Neural crest cell (in vitro differentiated cells): ENCODE results near the gene SEMA3A. TPM values are rescaled to one million over a fixed set of nuclear protein-coding genes. Genes with fewer than 3 reads are reported as not detected.
A peak's percentile ranks its signal among the peaks of the same experiment; 100 is the strongest.

Experiments used
- DNase-seq: peaks from one replicate; pipeline ENCODE4 v3.0.0; 2021; ENCODE audit warnings: low read depth, mixed read lengths, low spot score
- H3K27ac Mint-ChIP-seq: one replicate; pipeline ENCODE4 v1.8.0; 2021; ENCODE audit warnings: mild to moderate bottlenecking, mixed read lengths; ENCODE audit not compliant: unreplicated experiment
- H3K27me3 Mint-ChIP-seq: 2 replicates; pipeline ENCODE4 v1.8.0; 2021; ENCODE audit warnings: low read depth, mild to moderate bottlenecking, mixed read lengths
- H3K36me3 Mint-ChIP-seq: 2 replicates; pipeline ENCODE4 v1.8.0; 2021; ENCODE audit warnings: low read depth, mild to moderate bottlenecking, mixed read lengths
- H3K4me1 Mint-ChIP-seq: 2 replicates; pipeline ENCODE4 v1.8.0; 2021; ENCODE audit warnings: mixed read lengths
- H3K4me3 Mint-ChIP-seq: one replicate; pipeline ENCODE4 v1.8.0; 2021; ENCODE audit warnings: mild to moderate bottlenecking, mixed read lengths
- H3K9me3 Mint-ChIP-seq: 2 replicates; pipeline ENCODE4 v1.8.0; 2021; ENCODE audit warnings: mixed read lengths
- total RNA-seq: library from RNA; stranded (reverse); gene quantifications from 2 replicates; pipeline ENCODE4 v1.2.1, GENCODE V29; 2021
- TF ChIP-seq, protein P1 (sequence below): fragments of 200-600 bp; sonication (generic); conservative IDR thresholded peaks from 2 replicates; pipeline ENCODE4 v1.5.0; 2021; ENCODE audit warnings: antibody characterized with exemption, mild to moderate bottlenecking

SEMA3A gene
- total RNA-seq, 1 donor from 2014 or later = 24.7 TPM

DNA sequence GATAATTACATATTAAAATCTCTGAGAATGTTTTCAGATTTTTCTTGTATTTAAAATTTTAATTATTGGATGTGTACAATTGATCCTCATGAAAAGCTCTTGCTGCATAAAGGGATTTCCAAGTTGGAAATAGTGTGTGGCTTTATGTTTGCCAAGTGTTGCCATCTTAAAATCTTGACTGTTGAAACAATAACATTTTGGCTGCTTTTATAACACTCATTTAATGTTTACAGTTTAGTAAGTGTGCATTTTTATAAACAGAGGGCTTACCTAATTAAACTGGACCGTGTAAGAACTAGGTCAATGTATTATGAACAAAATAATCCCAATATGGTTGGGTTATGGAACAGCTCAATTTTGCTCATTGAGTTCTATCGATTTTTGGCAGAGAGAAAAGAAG lies 23.9 kb downstream of the SEMA3A start:
- Mint-ChIP-seq H3K4me3 (no peak overlapping the region), H3K27ac (no peak overlapping the region), H3K36me3 (peaks cover 10% of the 10 kb centered on the region), H3K9me3 (no peaks in the 10 kb centered on the region), H3K4me1 (peaks cover 7% of the 10 kb centered on the region), H3K27me3 (no peaks in the 10 kb centered on the region)
- TF ChIP-seq, protein P1, sequence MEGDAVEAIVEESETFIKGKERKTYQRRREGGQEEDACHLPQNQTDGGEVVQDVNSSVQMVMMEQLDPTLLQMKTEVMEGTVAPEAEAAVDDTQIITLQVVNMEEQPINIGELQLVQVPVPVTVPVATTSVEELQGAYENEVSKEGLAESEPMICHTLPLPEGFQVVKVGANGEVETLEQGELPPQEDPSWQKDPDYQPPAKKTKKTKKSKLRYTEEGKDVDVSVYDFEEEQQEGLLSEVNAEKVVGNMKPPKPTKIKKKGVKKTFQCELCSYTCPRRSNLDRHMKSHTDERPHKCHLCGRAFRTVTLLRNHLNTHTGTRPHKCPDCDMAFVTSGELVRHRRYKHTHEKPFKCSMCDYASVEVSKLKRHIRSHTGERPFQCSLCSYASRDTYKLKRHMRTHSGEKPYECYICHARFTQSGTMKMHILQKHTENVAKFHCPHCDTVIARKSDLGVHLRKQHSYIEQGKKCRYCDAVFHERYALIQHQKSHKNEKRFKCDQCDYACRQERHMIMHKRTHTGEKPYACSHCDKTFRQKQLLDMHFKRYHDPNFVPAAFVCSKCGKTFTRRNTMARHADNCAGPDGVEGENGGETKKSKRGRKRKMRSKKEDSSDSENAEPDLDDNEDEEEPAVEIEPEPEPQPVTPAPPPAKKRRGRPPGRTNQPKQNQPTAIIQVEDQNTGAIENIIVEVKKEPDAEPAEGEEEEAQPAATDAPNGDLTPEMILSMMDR = no peak
- DNase-seq = no peak

- Mint-ChIP-seq H3K27ac (no peak overlapping the region), H3K9me3 (peaks cover 2% of the 10 kb centered on the region), H3K27me3 (no peaks in the 10 kb centered on the region), H3K36me3 (no peaks in the 10 kb centered on the region), H3K4me3 (no peak overlapping the region), H3K4me1 (peaks cover 3% of the 10 kb centered on the region)
- TF ChIP-seq, protein P1 = no peak
- no peak for DNase-seq
These were observed 32.0 kb downstream of the SEMA3A start for GRCh38 chr7:84162584-84162983.

DNA sequence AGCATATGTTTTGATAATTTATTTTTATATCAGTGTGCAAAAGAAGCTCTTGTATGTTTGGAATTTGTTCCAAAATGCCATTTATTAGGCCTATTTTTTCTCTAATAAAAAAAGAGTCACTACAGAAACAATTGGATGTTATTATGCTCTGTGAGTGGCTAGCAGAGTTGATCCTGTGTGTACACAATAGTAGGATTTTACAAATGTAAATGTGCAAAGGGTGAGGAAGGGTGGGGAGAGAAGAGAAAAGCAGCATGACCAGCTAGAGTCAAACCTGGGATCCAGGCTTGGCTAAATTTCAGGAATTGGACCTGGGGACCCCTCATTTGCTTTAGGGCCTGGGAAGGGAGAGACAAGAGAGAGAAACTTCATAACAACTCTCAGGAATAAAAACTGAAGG lies 32.5 kb downstream of the SEMA3A start:
- Mint-ChIP-seq H3K9me3 (peaks cover 3% of the 10 kb centered on the region), H3K4me1 (peaks cover 5% of the 10 kb centered on the region), H3K27me3 (no peaks in the 10 kb centered on the region), H3K4me3 (no peak overlapping the region), H3K27ac (peak overlapping the region; percentile 83), H3K36me3 (no peaks in the 10 kb centered on the region)
- DNase-seq = no peak
- TF ChIP-seq, protein P1 = no peak

DNA sequence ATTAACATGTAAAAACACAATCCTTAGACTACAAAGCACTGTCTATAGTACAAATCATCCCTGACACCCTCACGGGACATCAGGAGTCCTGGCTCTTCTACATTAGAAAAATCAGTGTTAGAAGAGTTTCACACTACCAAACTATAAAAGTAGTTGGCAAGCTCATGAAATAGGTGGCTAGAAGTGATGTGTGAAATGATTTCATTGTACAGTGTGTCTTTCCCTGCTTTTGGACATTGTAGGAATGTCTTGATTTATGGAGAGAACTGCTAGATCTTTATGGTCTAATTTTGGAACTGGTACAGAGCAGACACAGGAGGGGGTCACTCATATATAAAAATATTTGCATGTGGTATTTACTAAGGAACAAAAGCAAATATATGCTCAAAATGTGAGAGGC lies 33.2 kb downstream of the SEMA3A start:
- no peak overlapping the region for H3K4me3 Mint-ChIP-seq
- peaks cover 5% of the 10 kb centered on the region for H3K4me1 Mint-ChIP-seq
- TF ChIP-seq, protein P1 = no peak
- no peak for DNase-seq
- H3K27ac Mint-ChIP-seq = no peak overlapping the region
- H3K27me3 Mint-ChIP-seq = no peaks in the 10 kb centered on the region
- H3K36me3 Mint-ChIP-seq = no peaks in the 10 kb centered on the region
- H3K9me3 Mint-ChIP-seq = peaks cover 3% of the 10 kb centered on the region

DNA sequence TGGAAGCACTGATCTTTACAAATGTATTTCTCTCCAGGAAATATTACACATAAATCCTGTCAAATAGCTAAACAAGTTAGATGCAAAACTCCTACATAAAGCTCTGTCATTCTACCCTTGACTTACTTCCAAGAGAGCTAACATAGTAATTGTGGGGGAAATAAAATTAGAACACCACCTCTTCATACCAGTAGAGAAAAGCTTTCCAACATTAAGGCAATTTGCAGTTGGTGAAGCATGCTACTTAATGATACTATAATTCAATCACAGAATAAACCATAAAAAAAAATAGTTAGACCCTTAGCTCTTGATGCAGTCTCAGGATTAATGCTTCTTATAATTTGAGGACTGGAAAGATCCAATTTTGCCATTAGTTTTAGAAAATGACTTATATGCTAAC lies 35.2 kb downstream of the SEMA3A start:
- TF ChIP-seq, protein P1 = no peak
- no peak for DNase-seq
- peaks cover 5% of the 10 kb centered on the region for H3K4me1 Mint-ChIP-seq
- H3K4me3 Mint-ChIP-seq = no peak overlapping the region
- no peak overlapping the region for H3K27ac Mint-ChIP-seq
- H3K36me3 Mint-ChIP-seq = no peaks in the 10 kb centered on the region
- H3K27me3 Mint-ChIP-seq = no peaks in the 10 kb centered on the region
- peaks cover 3% of the 10 kb centered on the region for H3K9me3 Mint-ChIP-seq

DNA sequence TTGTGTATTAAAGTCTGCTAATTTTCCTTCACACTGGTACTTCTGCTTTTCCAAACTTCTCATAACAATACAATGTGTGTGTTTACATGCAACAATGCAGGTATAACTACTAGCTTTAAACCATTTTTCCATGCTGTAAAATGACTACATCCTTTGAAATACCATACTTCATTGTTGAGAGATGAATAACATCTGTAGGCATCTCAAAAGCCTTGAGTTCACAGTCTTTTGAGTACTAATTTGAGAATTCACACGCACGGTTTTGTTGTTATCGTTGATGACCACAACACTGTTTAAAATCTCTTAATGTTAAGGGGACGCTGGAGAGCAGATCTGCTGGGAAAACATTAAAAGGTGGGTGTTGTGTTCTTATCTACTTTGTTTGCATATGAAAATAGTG lies 37.4 kb downstream of the SEMA3A start:
- TF ChIP-seq, protein P1 = no peak
- DNase-seq = no peak
- H3K4me1 Mint-ChIP-seq = peaks cover 5% of the 10 kb centered on the region
- H3K9me3 Mint-ChIP-seq = peaks cover 3% of the 10 kb centered on the region
- no peaks in the 10 kb centered on the region for H3K27me3 Mint-ChIP-seq
- no peaks in the 10 kb centered on the region for H3K36me3 Mint-ChIP-seq
- no peak overlapping the region for H3K4me3 Mint-ChIP-seq
- no peak overlapping the region for H3K27ac Mint-ChIP-seq
